IgD-negative memory B cell (primary cell): ENCODE measurements around the gene UBR4. TPM values are rescaled to one million over a fixed set of nuclear protein-coding genes. Genes with fewer than 3 reads are reported as not detected.

Source experiments
- H3K27ac Mint-ChIP-seq, 3 donors: one replicate each; pipeline ENCODE4 v1.8.0; 2020 to 2022; ENCODE audit warnings: mild to moderate bottlenecking in 3 of 3, mixed read lengths in 3 of 3, moderate library complexity in 1 of 3
- H3K27me3 Mint-ChIP-seq: one replicate; pipeline ENCODE4 v1.8.0; 2021; ENCODE audit warnings: mixed read lengths
- H3K36me3 Mint-ChIP-seq: one replicate; pipeline ENCODE4 v1.8.0; 2020; ENCODE audit warnings: mild to moderate bottlenecking, mixed read lengths
- H3K4me1 Mint-ChIP-seq, 3 donors: one replicate each; pipeline ENCODE4 v1.8.0; 2020 to 2022; ENCODE audit warnings: mixed read lengths in 3 of 3, mild to moderate bottlenecking in 1 of 3
- H3K4me3 Mint-ChIP-seq, 4 donors: one replicate each; pipeline ENCODE4 v1.8.0; 2020 to 2022; ENCODE audit warnings: mild to moderate bottlenecking in 4 of 4, mixed read lengths in 4 of 4, moderate library complexity in 3 of 4
- H3K9me3 Mint-ChIP-seq, 3 donors: one replicate each; pipeline ENCODE4 v1.8.0; 2020 to 2021; ENCODE audit warnings: mixed read lengths in 3 of 3, mild to moderate bottlenecking in 1 of 3
- polyA plus RNA-seq: library from polyadenylated mRNA; unstranded; fragments of 300-500 nt; fragmentation: Illumina TruSeq; gene quantifications from one replicate; pipeline ENCODE4 v1.2.3, GENCODE V29; 2021

The UBR4 gene
- polyA plus RNA-seq, 1 donor from 2014 or later = 14.1 TPM

GRCh38 chr1:19154876-19155275 lies 55.2 kb downstream of the UBR4 start:
- H3K27ac Mint-ChIP-seq = no peak overlapping the region
- peaks cover 0 to 3% (median 0%) of the 10 kb centered on the region in 3 donors for H3K4me1 Mint-ChIP-seq
- H3K27me3 Mint-ChIP-seq = no peaks in the 10 kb centered on the region
- H3K36me3 Mint-ChIP-seq = peaks cover 10% of the 10 kb centered on the region
- H3K4me3 Mint-ChIP-seq = no peak overlapping the region
- H3K9me3 Mint-ChIP-seq = no peaks in the 10 kb centered on the region

GRCh38 chr1:19153169-19153568 lies 56.9 kb downstream of the UBR4 start:
- Mint-ChIP-seq H3K9me3 (no peaks in the 10 kb centered on the region), H3K27me3 (no peaks in the 10 kb centered on the region), H3K4me3 (no peak overlapping the region), H3K36me3 (peaks cover 10% of the 10 kb centered on the region), H3K27ac (no peak overlapping the region), H3K4me1 (peaks cover 0 to 3% (median 0%) of the 10 kb centered on the region in 3 donors)

DNA sequence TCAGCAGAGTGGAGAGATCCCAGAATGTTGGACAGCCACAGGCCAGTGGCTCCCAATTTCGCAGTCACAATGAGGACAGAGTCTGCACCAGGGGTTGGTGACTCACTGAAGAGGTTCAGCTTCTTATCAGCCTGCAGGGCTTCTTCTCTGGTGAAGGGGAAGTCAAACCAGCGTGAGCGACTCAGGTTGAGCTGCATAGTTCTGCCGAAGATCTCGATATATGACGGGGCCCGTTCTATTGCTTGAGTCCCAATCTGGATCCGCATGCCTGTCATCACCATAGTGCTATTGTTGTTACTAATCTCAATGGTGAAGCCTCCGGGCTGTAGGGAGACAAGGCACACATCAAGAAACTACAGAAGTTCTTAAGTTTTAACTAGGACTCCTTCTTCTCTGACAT lies 58.5 kb downstream of the UBR4 start:
- H3K27me3 Mint-ChIP-seq = no peaks in the 10 kb centered on the region
- peaks cover 10% of the 10 kb centered on the region for H3K36me3 Mint-ChIP-seq
- peaks cover 0 to 2% (median 0%) of the 10 kb centered on the region in 3 donors for H3K4me1 Mint-ChIP-seq
- no peaks in the 10 kb centered on the region for H3K9me3 Mint-ChIP-seq
- H3K27ac Mint-ChIP-seq = no peak overlapping the region
- H3K4me3 Mint-ChIP-seq = no peak overlapping the region

GRCh38 chr1:19149736-19150135 lies 60.3 kb downstream of the UBR4 start:
- Mint-ChIP-seq H3K4me1 (no peaks in the 10 kb centered on the region), H3K9me3 (no peaks in the 10 kb centered on the region), H3K27ac (no peak overlapping the region), H3K27me3 (no peaks in the 10 kb centered on the region), H3K4me3 (no peak overlapping the region), H3K36me3 (peaks cover 10% of the 10 kb centered on the region)

DNA sequence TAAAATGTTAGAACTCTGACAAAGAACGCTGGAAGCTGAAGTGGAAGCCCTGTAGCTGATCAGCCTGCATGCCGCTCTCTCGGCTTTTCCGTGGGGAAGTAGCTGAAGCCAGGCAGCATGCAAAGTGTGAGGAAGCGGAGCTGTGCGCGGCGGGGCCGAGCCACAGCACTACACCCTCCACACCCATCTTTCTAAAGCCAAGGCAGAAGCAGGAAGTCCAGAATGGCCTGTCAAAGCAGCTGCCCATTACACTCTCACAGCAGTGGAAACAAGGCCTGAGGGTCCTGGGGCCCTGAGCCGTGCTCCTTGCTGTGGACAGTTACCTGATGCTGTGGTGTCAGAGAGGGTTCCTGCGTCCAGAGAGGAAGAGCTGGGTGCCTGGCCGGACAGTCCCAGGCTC lies 69.6 kb downstream of the UBR4 start:
- H3K27me3 Mint-ChIP-seq = no peaks in the 10 kb centered on the region
- H3K36me3 Mint-ChIP-seq = peaks cover 19% of the 10 kb centered on the region
- no peaks in the 10 kb centered on the region for H3K9me3 Mint-ChIP-seq
- H3K27ac Mint-ChIP-seq = no peak overlapping the region
- peaks cover 0 to 1% (median 0%) of the 10 kb centered on the region in 3 donors for H3K4me1 Mint-ChIP-seq
- no peak overlapping the region for H3K4me3 Mint-ChIP-seq

DNA sequence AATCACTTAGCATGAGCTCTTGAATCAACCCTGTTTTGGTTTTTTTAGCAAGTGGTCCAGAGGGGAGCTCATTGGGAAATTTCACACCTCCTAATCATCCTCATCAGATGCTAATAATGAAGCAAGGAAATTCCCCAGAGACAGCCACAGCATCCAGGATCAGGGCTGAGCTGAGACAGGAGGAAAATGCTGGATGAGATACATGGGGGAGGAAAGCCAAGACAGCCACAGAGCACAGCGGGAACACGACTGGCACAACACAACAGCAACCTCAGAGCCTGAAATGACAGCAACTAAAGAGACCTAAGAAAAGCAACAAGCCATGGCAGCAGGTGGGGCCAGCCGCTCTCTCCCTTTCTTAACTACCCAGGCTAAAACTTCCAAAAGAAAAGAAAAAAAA lies 70.4 kb downstream of the UBR4 start:
- H3K36me3 Mint-ChIP-seq = peaks cover 20% of the 10 kb centered on the region
- no peaks in the 10 kb centered on the region for H3K27me3 Mint-ChIP-seq
- H3K4me3 Mint-ChIP-seq = no peak overlapping the region
- no peak overlapping the region for H3K27ac Mint-ChIP-seq
- peaks cover 0 to 4% (median 0%) of the 10 kb centered on the region in 3 donors for H3K9me3 Mint-ChIP-seq
- H3K4me1 Mint-ChIP-seq = peaks cover 0 to 1% (median 0%) of the 10 kb centered on the region in 3 donors

DNA sequence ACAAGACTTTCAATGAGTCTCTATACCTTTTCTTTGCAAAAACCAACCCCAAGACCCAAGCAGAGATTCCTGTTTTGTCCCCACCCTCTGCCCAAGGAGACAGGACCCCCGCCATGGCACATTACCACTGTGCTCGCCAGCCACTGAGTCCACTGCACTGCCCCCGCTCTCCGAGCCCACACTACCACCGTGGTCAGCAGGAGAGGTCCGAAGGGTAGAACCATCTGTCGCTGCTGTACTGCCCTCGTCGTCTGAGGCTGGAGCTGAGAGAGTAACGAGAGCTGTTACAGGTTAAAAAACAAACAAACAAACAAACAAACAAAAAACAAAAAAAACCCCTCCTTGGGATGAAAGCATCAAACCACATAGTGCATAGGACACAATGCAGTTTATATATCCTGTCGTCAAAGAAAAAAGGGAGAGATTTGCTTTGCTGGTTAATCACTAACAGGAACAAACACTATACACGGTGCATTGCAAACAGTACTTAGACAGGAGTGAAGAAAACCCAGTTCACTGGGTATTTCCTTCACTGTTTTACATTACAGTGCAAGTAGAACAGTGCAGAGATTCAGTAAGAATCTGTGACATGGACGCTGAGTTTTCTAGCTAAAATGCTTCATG lies 71.0 kb downstream of the UBR4 start:
- Mint-ChIP-seq H3K9me3 (peaks cover 0 to 4% (median 0%) of the 10 kb centered on the region in 3 donors), H3K36me3 (peaks cover 23% of the 10 kb centered on the region), H3K27me3 (no peaks in the 10 kb centered on the region), H3K27ac (no peak overlapping the region), H3K4me1 (peaks cover 0 to 1% (median 0%) of the 10 kb centered on the region in 3 donors), H3K4me3 (no peak overlapping the region)

GRCh38 chr1:19138331-19138730 lies 71.7 kb downstream of the UBR4 start:
- no peak overlapping the region for H3K4me3 Mint-ChIP-seq
- H3K4me1 Mint-ChIP-seq = peaks cover 0 to 1% (median 0%) of the 10 kb centered on the region in 3 donors

GRCh38 chr1:19137158-19137557 lies 72.9 kb downstream of the UBR4 start:
- H3K9me3 Mint-ChIP-seq = peaks cover 0 to 7% (median 0%) of the 10 kb centered on the region in 3 donors
- H3K27ac Mint-ChIP-seq = no peak overlapping the region
- peaks cover 30% of the 10 kb centered on the region for H3K36me3 Mint-ChIP-seq
- H3K4me1 Mint-ChIP-seq = peaks cover 0 to 1% (median 0%) of the 10 kb centered on the region in 3 donors
- no peak overlapping the region for H3K4me3 Mint-ChIP-seq
- no peaks in the 10 kb centered on the region for H3K27me3 Mint-ChIP-seq

More at GRCh38 chr1:19138331-19138730, 71.7 kb downstream of the UBR4 start:
- no peak overlapping the region for H3K27ac Mint-ChIP-seq
- no peaks in the 10 kb centered on the region for H3K27me3 Mint-ChIP-seq
- H3K9me3 Mint-ChIP-seq = peaks cover 0 to 5% (median 0%) of the 10 kb centered on the region in 3 donors
- H3K36me3 Mint-ChIP-seq = peaks cover 22% of the 10 kb centered on the region

GRCh38 chr1:19133360-19133759 lies 76.7 kb downstream of the UBR4 start:
- Mint-ChIP-seq H3K27ac (no peak overlapping the region), H3K4me1 (peaks cover 0 to 1% (median 0%) of the 10 kb centered on the region in 3 donors), H3K36me3 (peaks cover 30% of the 10 kb centered on the region), H3K9me3 (peaks cover 0 to 7% (median 0%) of the 10 kb centered on the region in 3 donors), H3K4me3 (no peak overlapping the region), H3K27me3 (no peaks in the 10 kb centered on the region)

GRCh38 chr1:19130468-19130867 lies 79.6 kb downstream of the UBR4 start:
- H3K27ac Mint-ChIP-seq = no peak overlapping the region

DNA sequence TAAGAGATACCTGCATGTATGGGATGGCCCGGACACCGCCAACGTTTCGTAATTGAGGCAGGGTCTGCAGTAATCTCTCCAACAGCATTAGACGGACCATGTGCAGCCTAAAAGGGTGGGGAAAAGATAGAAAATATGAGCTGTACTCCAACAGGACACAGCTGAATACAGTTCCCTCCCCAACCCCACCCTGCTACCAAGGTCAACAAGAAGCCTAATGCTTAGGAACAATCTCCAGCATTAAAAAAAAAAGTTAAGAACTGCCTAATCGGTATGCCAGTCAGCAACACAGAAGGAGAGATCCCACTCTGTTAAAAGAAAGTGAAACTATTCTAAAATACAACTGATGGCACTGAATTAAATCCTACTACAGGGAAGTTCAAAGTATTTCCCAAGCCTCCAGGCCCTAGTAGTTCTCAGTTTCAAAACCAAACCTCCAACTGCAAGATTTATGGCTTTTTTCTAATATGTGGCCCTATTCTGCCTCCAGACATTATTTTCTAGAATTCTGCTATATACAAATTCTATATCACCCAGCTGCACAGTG lies 81.0 kb downstream of the UBR4 start:
- Mint-ChIP-seq H3K36me3 (peaks cover 16% of the 10 kb centered on the region), H3K27ac (no peak overlapping the region), H3K27me3 (no peaks in the 10 kb centered on the region)

More at GRCh38 chr1:19130468-19130867, 79.6 kb downstream of the UBR4 start:
- Mint-ChIP-seq H3K4me1 (no peaks in the 10 kb centered on the region), H3K27me3 (no peaks in the 10 kb centered on the region), H3K9me3 (peaks cover 0 to 7% (median 0%) of the 10 kb centered on the region in 3 donors), H3K36me3 (peaks cover 17% of the 10 kb centered on the region), H3K4me3 (no peak overlapping the region)

DNA sequence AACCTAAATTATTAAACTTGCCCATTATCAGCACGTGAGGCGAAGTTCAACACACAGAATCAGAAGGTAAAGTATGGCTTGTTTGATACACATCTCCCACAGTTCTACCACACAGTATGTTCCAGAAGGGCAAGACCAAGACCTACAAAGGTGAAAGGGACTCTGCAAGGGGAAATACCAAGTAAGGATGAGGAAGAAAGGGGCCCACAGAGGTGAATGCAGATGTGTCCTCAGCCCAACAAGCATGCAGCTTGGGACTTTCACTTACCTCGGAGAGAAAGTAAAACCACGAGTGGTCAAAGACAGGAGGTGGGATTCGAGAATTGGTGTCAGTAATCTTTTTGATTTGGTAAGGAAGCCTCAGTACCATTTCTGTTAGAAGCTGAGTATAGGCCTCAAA lies 85.8 kb downstream of the UBR4 start:
- Mint-ChIP-seq H3K9me3 (no peaks in the 10 kb centered on the region), H3K4me3 (no peak overlapping the region), H3K4me1 (peaks cover 0 to 7% (median 0%) of the 10 kb centered on the region in 3 donors), H3K36me3 (peaks cover 11% of the 10 kb centered on the region), H3K27ac (no peak overlapping the region), H3K27me3 (no peaks in the 10 kb centered on the region)

More for the DNA sequence above, 81.0 kb downstream of the UBR4 start:
- Mint-ChIP-seq H3K9me3 (peaks cover 0 to 3% (median 0%) of the 10 kb centered on the region in 3 donors), H3K4me1 (peaks cover 0 to 7% (median 0%) of the 10 kb centered on the region in 3 donors), H3K4me3 (no peak overlapping the region)

DNA sequence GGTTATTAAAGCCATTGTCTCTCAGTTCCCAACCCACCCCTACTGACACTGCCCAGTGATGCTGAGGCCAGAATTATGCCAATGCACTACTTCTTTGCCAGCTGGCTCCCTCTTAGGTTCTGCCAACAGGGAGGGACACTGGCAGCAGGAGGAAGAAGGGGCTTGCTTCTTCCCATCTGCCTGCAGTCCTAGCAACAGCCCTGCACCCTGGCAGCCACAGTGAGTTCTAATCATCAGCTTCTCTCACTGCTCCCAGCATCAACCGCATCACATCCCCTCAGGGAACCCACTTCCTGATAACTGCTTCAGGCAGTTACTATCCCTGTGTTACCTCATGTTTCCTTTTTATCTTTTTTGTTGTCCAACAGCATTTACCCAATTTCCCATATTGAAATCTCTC lies 86.2 kb downstream of the UBR4 start:
- peak overlapping the region in 1 of 4 donors; percentile 11 for H3K4me3 Mint-ChIP-seq
- no peaks in the 10 kb centered on the region for H3K27me3 Mint-ChIP-seq
- H3K4me1 Mint-ChIP-seq = peaks cover 0 to 7% (median 0%) of the 10 kb centered on the region in 3 donors
- H3K36me3 Mint-ChIP-seq = peaks cover 14% of the 10 kb centered on the region
- H3K9me3 Mint-ChIP-seq = no peaks in the 10 kb centered on the region
- no peak overlapping the region for H3K27ac Mint-ChIP-seq

GRCh38 chr1:19122668-19123067 lies 87.4 kb downstream of the UBR4 start:
- no peak overlapping the region for H3K27ac Mint-ChIP-seq
- H3K4me1 Mint-ChIP-seq = peaks cover 0 to 7% (median 0%) of the 10 kb centered on the region in 3 donors
- no peaks in the 10 kb centered on the region for H3K9me3 Mint-ChIP-seq
- peaks cover 12% of the 10 kb centered on the region for H3K36me3 Mint-ChIP-seq
- no peaks in the 10 kb centered on the region for H3K27me3 Mint-ChIP-seq
- H3K4me3 Mint-ChIP-seq = peak overlapping the region in 1 of 4 donors; percentile 72

- no peak overlapping the region for H3K27ac Mint-ChIP-seq
- H3K4me3 Mint-ChIP-seq = no peak overlapping the region
- H3K27me3 Mint-ChIP-seq = no peaks in the 10 kb centered on the region
- H3K36me3 Mint-ChIP-seq = peaks cover 11% of the 10 kb centered on the region
- H3K4me1 Mint-ChIP-seq = peaks cover 0 to 7% (median 0%) of the 10 kb centered on the region in 3 donors
- no peaks in the 10 kb centered on the region for H3K9me3 Mint-ChIP-seq
These were observed 88.9 kb downstream of the UBR4 start for GRCh38 chr1:19121192-19121591.
